ES-I3 (cell line): ENCODE data around the gene OTOA.
"Not testable (repeated sequence)": the region's sequence is repeated elsewhere in the genome, so short reads cannot be mapped to it uniquely, and the experiment has no call there.

Source experiments
- H3K36me3 ChIP-seq: 2 replicates; pipeline ENCODE4 v1.6.1; 2013; ENCODE audit warnings: mild to moderate bottlenecking, low read length, control low read depth, moderate library complexity; ENCODE audit not compliant: insufficient read depth
- H3K4me1 ChIP-seq: 2 replicates; pipeline ENCODE4 v1.6.1; 2013; ENCODE audit warnings: mild to moderate bottlenecking, control low read depth, low read length; ENCODE audit not compliant: insufficient read depth
- H3K9ac ChIP-seq: 2 replicates; pipeline ENCODE4 v1.6.1; 2013; ENCODE audit warnings: low read depth, mild to moderate bottlenecking, low read length, moderate library complexity
- H3K9me3 ChIP-seq: 2 replicates; pipeline ENCODE4 v1.6.1; 2013; ENCODE audit warnings: mild to moderate bottlenecking, low read length, moderate library complexity; ENCODE audit not compliant: control insufficient read depth, insufficient read depth

The OTOA gene

GRCh38 chr16:21631376-21631775 is 32.4 kb upstream of the OTOA start:
- not testable (repeated sequence) for H3K9ac ChIP-seq, H3K36me3 ChIP-seq, H3K4me1 ChIP-seq

DNA sequence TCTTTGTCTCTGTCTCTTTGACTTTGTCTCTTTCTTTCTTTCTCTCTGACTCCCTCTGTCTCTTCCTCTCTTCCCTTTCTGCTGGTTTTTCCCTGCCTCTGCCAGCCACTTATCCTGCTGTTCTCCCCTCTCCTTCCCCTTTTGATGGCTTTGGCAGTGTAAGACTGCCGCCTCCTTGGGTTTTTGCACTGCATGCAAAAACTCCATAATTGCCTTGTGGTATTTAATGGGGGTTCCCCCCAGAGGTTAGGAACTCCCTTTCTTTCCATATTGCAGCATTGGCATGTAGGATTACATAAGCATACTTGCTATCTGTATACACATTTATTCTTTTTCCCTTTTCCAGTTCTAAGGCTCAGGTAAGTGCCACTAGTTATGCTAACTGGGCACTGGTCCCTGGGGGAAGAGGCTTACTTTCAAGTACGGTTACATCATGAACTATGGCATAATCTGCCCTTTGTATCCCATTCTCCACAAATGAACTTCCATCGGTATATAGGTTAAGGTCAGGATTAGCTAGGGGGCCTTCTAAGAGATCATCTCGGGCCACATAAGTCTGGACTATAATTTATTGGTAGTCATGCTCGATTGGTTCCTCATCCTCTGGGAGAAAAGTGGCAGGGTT is 31.7 kb upstream of the OTOA start:
- not testable (repeated sequence) for H3K4me1 ChIP-seq, H3K36me3 ChIP-seq, H3K9ac ChIP-seq, H3K9me3 ChIP-seq

More at GRCh38 chr16:21631376-21631775, 32.4 kb upstream of the OTOA start:
- H3K9me3 ChIP-seq: not testable (repeated sequence)

- H3K4me1 ChIP-seq: no peaks in the 10 kb centered on the region
- H3K9me3 ChIP-seq: no peaks in the 10 kb centered on the region
- H3K36me3 ChIP-seq: no peaks in the 10 kb centered on the region; the same call in 1 of the 2 replicates
- H3K9ac ChIP-seq: no peak overlapping the region
Measured at GRCh38 chr16:21634216-21634615, 29.6 kb upstream of the OTOA start.

DNA sequence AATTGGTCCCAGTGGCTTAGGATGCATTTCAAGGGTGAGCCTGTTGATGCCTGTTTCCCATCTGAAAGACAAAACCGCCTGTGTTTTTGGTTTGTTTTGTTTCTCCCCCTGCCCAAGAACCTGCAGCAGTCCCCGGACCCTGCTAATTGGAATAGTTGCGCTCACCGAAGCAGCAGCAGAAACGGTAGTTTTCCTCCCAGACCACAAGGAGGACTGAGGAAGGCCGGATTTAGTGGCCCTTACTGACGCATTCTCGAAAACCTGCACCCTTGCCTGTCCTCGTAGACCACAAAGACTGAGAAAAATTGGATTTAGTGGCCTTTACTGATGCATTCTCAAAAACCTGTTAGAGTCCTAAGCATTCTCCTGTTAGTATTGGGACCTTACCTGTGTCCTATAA is 28.1 kb upstream of the OTOA start:
- H3K4me1 ChIP-seq, H3K9ac ChIP-seq, H3K9me3 ChIP-seq, H3K36me3 ChIP-seq: not testable (repeated sequence)

GRCh38 chr16:21637032-21637968 is 26.5 kb upstream of the OTOA start:
- Histone ChIP-seq H3K9me3 (no peaks in the 10 kb centered on the region), H3K9ac (no peak overlapping the region), H3K4me1 (no peaks in the 10 kb centered on the region), H3K36me3 (no peaks in the 10 kb centered on the region; the same call in 1 of the 2 replicates)

GRCh38 chr16:21638573-21638975 is 25.2 kb upstream of the OTOA start:
- no peak overlapping the region for H3K9ac ChIP-seq
- no peaks in the 10 kb centered on the region for H3K9me3 ChIP-seq
- no peaks in the 10 kb centered on the region for H3K36me3 ChIP-seq
- H3K4me1 ChIP-seq: no peaks in the 10 kb centered on the region

DNA sequence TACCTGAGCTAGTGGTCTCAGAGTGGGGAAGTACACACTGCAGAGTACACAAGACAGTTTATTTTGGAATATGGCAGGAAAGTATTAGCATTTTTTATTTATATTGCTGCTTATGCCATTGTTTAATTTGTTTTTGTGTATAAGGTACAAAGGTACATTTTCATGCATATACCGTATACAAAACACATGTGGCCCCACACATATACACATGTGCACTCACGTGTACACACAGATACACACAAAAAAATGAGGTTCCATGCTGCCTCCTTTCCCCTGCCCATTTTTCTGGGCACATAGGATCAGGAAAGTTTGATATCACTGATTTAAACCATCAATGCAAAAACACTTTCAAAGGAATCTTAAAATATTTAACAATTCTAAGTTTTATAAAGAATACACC is 24.3 kb upstream of the OTOA start:
- Histone ChIP-seq H3K4me1 (no peaks in the 10 kb centered on the region), H3K9me3 (no peaks in the 10 kb centered on the region), H3K9ac (no peak overlapping the region), H3K36me3 (no peaks in the 10 kb centered on the region)

- no peaks in the 10 kb centered on the region for H3K4me1 ChIP-seq
- no peaks in the 10 kb centered on the region for H3K9me3 ChIP-seq
- no peaks in the 10 kb centered on the region for H3K36me3 ChIP-seq
- H3K9ac ChIP-seq: no peak overlapping the region
Measured at GRCh38 chr16:21641916-21642315, 21.9 kb upstream of the OTOA start.

DNA sequence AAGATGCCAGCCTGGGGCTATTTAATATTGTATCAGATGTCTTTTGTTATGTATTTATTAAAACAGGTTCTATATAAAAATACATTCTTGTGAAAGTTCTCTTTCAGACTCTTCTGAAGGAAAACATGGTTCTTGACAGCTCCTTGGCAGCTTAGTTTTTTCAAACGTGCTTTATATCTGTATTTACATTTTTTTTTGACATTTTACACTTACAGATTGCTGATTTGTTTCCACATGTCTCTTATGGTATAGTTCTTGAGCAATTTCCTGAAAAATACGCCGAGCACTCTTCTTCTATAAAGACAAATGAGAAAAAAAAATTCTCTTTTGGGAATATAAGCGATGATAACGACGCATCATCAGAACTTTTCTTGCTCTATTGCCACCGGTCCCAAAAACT is 20.9 kb upstream of the OTOA start:
- H3K36me3 ChIP-seq: no peaks in the 10 kb centered on the region
- H3K9me3 ChIP-seq: no peaks in the 10 kb centered on the region
- no peak overlapping the region for H3K9ac ChIP-seq
- H3K4me1 ChIP-seq: no peaks in the 10 kb centered on the region

DNA sequence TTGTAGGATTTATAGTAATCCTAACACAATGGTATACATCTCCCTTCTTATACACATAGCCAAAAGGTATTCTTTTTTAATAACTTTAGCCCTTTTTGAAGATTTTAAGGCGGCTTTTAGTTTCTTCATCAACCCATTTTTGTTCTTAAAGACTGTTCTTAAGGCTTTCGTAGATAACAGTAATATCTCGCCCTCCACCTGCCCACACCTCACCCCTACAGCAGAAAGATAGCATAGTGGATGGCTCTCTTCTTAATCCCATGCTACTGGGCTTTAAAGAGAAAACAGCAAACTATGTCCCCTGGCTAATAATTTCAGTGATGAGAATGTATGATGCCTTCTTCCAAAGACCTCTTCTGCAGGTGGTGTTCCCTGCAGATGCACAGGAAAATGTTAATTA is 20.0 kb upstream of the OTOA start:
- H3K4me1 ChIP-seq: no peaks in the 10 kb centered on the region

GRCh38 chr16:21644674-21645073 is 19.1 kb upstream of the OTOA start:
- no peaks in the 10 kb centered on the region for H3K36me3 ChIP-seq

More for the DNA sequence above, 20.0 kb upstream of the OTOA start:
- Histone ChIP-seq H3K9me3 (no peaks in the 10 kb centered on the region), H3K36me3 (no peaks in the 10 kb centered on the region), H3K9ac (no peak overlapping the region)

DNA sequence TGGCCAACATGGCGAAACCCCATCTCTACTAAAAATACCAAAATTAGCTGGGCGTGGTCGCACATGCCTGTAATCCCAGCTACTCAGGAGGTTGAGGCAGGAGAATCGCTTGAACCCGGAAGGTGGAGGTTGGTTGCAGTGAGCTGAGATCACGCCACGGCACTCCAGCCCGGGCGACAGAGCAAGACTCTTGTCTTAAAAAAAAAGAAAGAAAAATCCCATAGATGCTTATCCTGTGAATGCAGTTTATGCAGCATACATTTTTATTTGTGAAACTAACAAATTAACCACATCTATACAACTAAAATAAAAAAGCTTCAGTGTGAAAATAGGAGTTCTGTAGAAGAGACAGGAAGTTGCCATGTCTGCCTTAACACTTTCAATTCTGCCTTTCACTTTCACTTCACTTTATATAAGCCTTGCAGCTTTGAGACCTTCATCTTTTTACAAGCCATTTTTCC is 18.5 kb upstream of the OTOA start:
- Histone ChIP-seq H3K9ac (no peak overlapping the region), H3K4me1 (no peaks in the 10 kb centered on the region), H3K36me3 (no peaks in the 10 kb centered on the region), H3K9me3 (no peaks in the 10 kb centered on the region)

More at GRCh38 chr16:21644674-21645073, 19.1 kb upstream of the OTOA start:
- Histone ChIP-seq H3K9me3 (no peaks in the 10 kb centered on the region), H3K4me1 (no peaks in the 10 kb centered on the region), H3K9ac (no peak overlapping the region)

GRCh38 chr16:21646091-21646490 is 17.7 kb upstream of the OTOA start:
- H3K9ac ChIP-seq: no peak overlapping the region
- no peaks in the 10 kb centered on the region for H3K4me1 ChIP-seq
- H3K9me3 ChIP-seq: no peaks in the 10 kb centered on the region

GRCh38 chr16:21646721-21647561 is 16.8 kb upstream of the OTOA start:
- no peak overlapping the region for H3K9ac ChIP-seq
- H3K36me3 ChIP-seq: no peaks in the 10 kb centered on the region
- H3K9me3 ChIP-seq: no peaks in the 10 kb centered on the region
- no peaks in the 10 kb centered on the region for H3K4me1 ChIP-seq

More at GRCh38 chr16:21646091-21646490, 17.7 kb upstream of the OTOA start:
- H3K36me3 ChIP-seq: no peaks in the 10 kb centered on the region
